PC-9 (cell line): ENCODE data around the gene TMEM119. TPM values are rescaled to one million over a fixed set of nuclear protein-coding genes. Genes with fewer than 3 reads are reported as not detected.

Experiments
- BruUV-seq: library from RNA; stranded (reverse); fragments of 400-500 nt; replicated peaks from 2 replicates; lab custom pipeline; 2021; lab: Mats Ljungman, UMichigan
- CTCF ChIA-PET: fragments of 300-600 bp; sonication (Branson Sonifier 250); formaldehyde crosslinking; loops from one replicate; lab custom pipeline; 2022; ENCODE audit warnings: antibody characterized with exemption; lab: Charles Lee
- POLR2A ChIA-PET: fragments of 300-600 bp; sonication (Branson Sonifier 250); formaldehyde crosslinking; loops from one replicate; lab custom pipeline; 2022; ENCODE audit warnings: antibody characterized with exemption; ENCODE audit not compliant: unreplicated experiment; lab: Charles Lee
- DNase-seq, 2 experiments: peaks; one replicate each; pipeline versions ENCODE4 v3.0.0 to v3.0.0-alpha.2; 2015 to 2022; ENCODE audit warnings: mixed read lengths in 1 of 2
- H2AFZ ChIP-seq: fragments of 200-600 bp; sonication (generic); 2 replicates; pipeline ENCODE4 v1.8.1; 2017; ENCODE audit warnings: antibody characterized with exemption
- H3F3A ChIP-seq: fragments of 200-600 bp; sonication (generic); 2 replicates; pipeline ENCODE4 v1.8.1; 2017; ENCODE audit warnings: antibody characterized with exemption, mild to moderate bottlenecking, low read depth; ENCODE audit not compliant: insufficient read depth
- H3K27ac ChIP-seq: fragments of 200-600 bp; sonication (generic); 2 replicates; pipeline ENCODE4 v1.6.1; 2016; ENCODE audit warnings: mixed run types
- H3K27me3 ChIP-seq: fragments of 200-600 bp; sonication (generic); 2 replicates; pipeline ENCODE4 v1.6.1; 2016; ENCODE audit warnings: low read depth, mixed run types; ENCODE audit not compliant: insufficient read depth
- H3K36me3 ChIP-seq: fragments of 200-600 bp; sonication (generic); 2 replicates; pipeline ENCODE4 v1.6.1; 2016; ENCODE audit warnings: low read depth, mixed run types
- H3K4me1 ChIP-seq: fragments of 200-600 bp; sonication (generic); replicated peaks from 2 replicates; pipeline ENCODE4 v1.6.1; 2016; ENCODE audit warnings: mixed run types; ENCODE audit not compliant: insufficient read depth
- H3K4me2 ChIP-seq: fragments of 200-600 bp; sonication (generic); 2 replicates; pipeline ENCODE4 v1.6.1; 2017; ENCODE audit warnings: mixed run types
- H3K4me3 ChIP-seq: fragments of 200-600 bp; sonication (generic); 2 replicates; pipeline ENCODE4 v1.6.1; 2016; ENCODE audit warnings: mixed run types
- H3K79me2 ChIP-seq: fragments of 200-600 bp; sonication (generic); 2 replicates; pipeline ENCODE4 v1.6.1; 2017; ENCODE audit warnings: low read depth, mixed run types
- H3K9me2 ChIP-seq: fragments of 200-600 bp; sonication (generic); 2 replicates; pipeline ENCODE4 v1.8.1; 2017; ENCODE audit warnings: mild to moderate bottlenecking; ENCODE audit not compliant: insufficient read depth
- H3K9me3 ChIP-seq: fragments of 200-600 bp; sonication (generic); 2 replicates; pipeline ENCODE4 v1.8.1; 2016; ENCODE audit warnings: low read depth; ENCODE audit not compliant: insufficient read depth
- H4K20me1 ChIP-seq: fragments of 200-600 bp; sonication (generic); 2 replicates; pipeline ENCODE4 v1.8.1; 2017; ENCODE audit not compliant: insufficient read depth
- EZH2 ChIP-seq: fragments of 200-600 bp; sonication (generic); IDR thresholded peaks from 2 replicates; pipeline ENCODE4 v1.8.0; 2017; ENCODE audit warnings: antibody characterized with exemption, low read depth
- intact Hi-C: fragments of 100-400 bp; cut with micrococcal nuclease; formaldehyde crosslinking; loops from one replicate; pipeline ENCODE4 v1.10.0; 2022; ENCODE audit not compliant: unreplicated experiment
- total RNA-seq: library from RNA; stranded (reverse); gene quantifications from 2 replicates; pipeline ENCODE4 v1.2.3, GENCODE V29; 2021
- TF ChIP-seq, protein P1 (sequence below): fragments of 200-600 bp; sonication (generic); conservative IDR thresholded peaks from 2 replicates; pipeline ENCODE4 v1.6.1; 2017; ENCODE audit warnings: mixed run types, antibody characterized with exemption, mild to moderate bottlenecking, moderate library complexity

TMEM119 gene
- total RNA-seq, 1 experiment from 2014 or later, result not detected

DNA sequence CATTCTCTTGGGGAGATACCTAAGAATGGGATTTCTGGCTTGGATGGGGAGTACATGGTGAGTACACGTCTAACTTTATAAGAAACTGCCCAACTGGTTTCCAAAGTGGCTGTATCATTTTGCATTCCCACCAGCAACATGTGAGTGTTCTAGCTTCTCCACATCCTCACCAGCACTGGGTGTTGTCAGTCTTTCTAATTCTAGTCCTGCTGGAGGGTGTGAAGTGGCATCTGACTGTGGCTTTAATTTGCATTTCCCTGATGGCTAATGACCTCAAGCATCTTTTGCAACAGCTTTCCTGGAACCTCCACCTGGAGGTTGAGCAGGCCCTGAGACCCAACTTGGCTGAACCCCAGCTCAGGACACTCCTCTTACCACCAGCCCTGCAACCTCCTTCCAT lies 18.0 kb upstream of the TMEM119 start:
- Histone ChIP-seq H2AFZ (no peak overlapping the region), H3K36me3 (no peaks in the 10 kb centered on the region), H3K27me3 (no peaks in the 10 kb centered on the region), H3K9me3 (no peaks in the 10 kb centered on the region), H3K79me2 (no peaks in the 10 kb centered on the region), H3K9me2 (no peaks in the 10 kb centered on the region), H3K4me3 (no peak overlapping the region), H4K20me1 (no peaks in the 10 kb centered on the region), H3K27ac (no peak overlapping the region), H3K4me2 (no peak overlapping the region), H3F3A (0 out of 2 replicates have a peak, but pooled peaks cover 10% of the 10 kb centered on the region), H3K4me1 (peaks cover 21% of the 10 kb centered on the region)
- intact Hi-C loops, result loop anchor here (5.0 to 10.0 kb wide), 3 partner anchors 101 to 701 kb away; partner anchors contain the start of genes ALKBH2 and FICD
- TF ChIP-seq, protein P1, sequence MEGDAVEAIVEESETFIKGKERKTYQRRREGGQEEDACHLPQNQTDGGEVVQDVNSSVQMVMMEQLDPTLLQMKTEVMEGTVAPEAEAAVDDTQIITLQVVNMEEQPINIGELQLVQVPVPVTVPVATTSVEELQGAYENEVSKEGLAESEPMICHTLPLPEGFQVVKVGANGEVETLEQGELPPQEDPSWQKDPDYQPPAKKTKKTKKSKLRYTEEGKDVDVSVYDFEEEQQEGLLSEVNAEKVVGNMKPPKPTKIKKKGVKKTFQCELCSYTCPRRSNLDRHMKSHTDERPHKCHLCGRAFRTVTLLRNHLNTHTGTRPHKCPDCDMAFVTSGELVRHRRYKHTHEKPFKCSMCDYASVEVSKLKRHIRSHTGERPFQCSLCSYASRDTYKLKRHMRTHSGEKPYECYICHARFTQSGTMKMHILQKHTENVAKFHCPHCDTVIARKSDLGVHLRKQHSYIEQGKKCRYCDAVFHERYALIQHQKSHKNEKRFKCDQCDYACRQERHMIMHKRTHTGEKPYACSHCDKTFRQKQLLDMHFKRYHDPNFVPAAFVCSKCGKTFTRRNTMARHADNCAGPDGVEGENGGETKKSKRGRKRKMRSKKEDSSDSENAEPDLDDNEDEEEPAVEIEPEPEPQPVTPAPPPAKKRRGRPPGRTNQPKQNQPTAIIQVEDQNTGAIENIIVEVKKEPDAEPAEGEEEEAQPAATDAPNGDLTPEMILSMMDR, result no peak
- no peak for TF ChIP-seq EZH2
- no peak for DNase-seq
- ChIA-PET CTCF (no interaction called here), POLR2A (interaction anchor here (0.6 kb wide), 1 partner anchor 15 kb away, joined by 7 read pairs; no protein-coding TSS in a partner anchor)
- no TSS peak for BruUV-seq

DNA sequence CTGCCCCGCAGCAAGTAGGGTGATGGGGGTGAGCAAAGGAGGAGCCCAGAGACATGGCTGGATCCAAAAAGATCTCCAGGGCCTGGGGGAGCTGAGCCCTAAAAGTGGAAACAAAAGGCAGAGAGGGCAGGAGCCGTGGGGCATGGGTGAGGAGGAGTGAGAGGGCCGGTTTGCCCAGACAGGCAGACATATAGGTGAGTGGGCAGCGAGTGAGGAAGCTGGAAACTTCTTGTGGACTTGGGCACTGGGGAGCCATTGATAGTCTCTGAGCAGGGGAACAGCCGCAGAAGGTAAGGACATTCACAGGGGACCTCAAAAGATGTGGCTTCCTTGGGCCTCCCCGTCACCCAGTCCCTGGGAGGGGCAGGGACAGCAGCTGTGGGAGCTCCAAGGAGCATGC lies 16.8 kb upstream of the TMEM119 start:
- Histone ChIP-seq H2AFZ (no peak overlapping the region), H3K27ac (no peak overlapping the region), H3K4me2 (no peak overlapping the region), H3F3A (no peaks in the 10 kb centered on the region), H4K20me1 (no peaks in the 10 kb centered on the region), H3K27me3 (no peaks in the 10 kb centered on the region), H3K79me2 (no peaks in the 10 kb centered on the region), H3K9me3 (no peaks in the 10 kb centered on the region), H3K36me3 (no peaks in the 10 kb centered on the region), H3K4me3 (no peak overlapping the region), H3K4me1 (peaks cover 9% of the 10 kb centered on the region), H3K9me2 (no peaks in the 10 kb centered on the region)
- POLR2A ChIA-PET, result no interaction called here
- no TSS peak for BruUV-seq
- intact Hi-C loops, result loop anchor here (5.0 to 10.0 kb wide), 3 partner anchors 100 to 700 kb away; partner anchors contain the start of genes ALKBH2 and FICD
- no peak for DNase-seq
- CTCF ChIA-PET, result no interaction called here
- TF ChIP-seq, protein P1, result no peak
- TF ChIP-seq EZH2, result no peak

DNA sequence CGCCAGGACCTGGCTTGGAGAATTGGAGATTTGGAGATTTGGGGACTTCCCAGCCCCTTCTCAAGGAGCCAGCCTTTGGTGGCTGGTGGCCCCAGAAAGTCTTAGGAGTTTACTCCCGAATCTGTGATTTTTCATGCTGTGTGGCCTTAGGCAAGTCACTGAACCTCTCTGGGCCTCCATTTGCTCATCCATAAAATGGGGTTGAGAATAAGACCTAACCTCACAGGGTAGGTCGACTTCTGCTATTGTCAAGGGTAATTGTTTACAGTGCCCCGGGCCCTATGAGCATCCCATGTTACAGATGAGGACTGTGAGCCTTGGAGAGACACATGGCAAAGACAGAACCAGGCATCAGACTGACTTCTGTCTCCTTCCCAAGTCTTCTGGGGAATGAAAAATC lies 16.2 kb upstream of the TMEM119 start:
- Histone ChIP-seq H4K20me1 (no peaks in the 10 kb centered on the region), H3K36me3 (no peaks in the 10 kb centered on the region), H3K4me2 (no peak overlapping the region), H2AFZ (no peak overlapping the region), H3F3A (no peaks in the 10 kb centered on the region), H3K27me3 (no peaks in the 10 kb centered on the region), H3K27ac (no peak overlapping the region), H3K9me2 (no peaks in the 10 kb centered on the region), H3K9me3 (no peaks in the 10 kb centered on the region), H3K79me2 (no peaks in the 10 kb centered on the region), H3K4me1 (0 out of 2 replicates have a peak, but pooled peaks cover 5% of the 10 kb centered on the region), H3K4me3 (no peak overlapping the region)
- POLR2A ChIA-PET, result interaction anchor here (0.7 kb wide), 1 partner anchor 219 kb away, joined by 3 read pairs; no protein-coding TSS in a partner anchor
- no peak for DNase-seq
- TF ChIP-seq, protein P1, result no peak
- TF ChIP-seq EZH2, result no peak
- BruUV-seq, result no TSS peak
- intact Hi-C loops, result loop anchor here (10.0 kb wide), 2 partner anchors 99 to 699 kb away; partner anchors contain the start of gene FICD
- CTCF ChIA-PET, result no interaction called here
